GM19372 (cell line): ENCODE measurements around the gene HLCS.
"Not testable (repeated sequence)": the region's sequence is repeated elsewhere in the genome, so short reads cannot be mapped to it uniquely, and the experiment has no call there.

Source experiments
- ATAC-seq: cut with Tn5 transposase; IDR thresholded peaks from one replicate; pipeline ENCODE4 v1.9.1; 2021; ENCODE audit warnings: mild to moderate bottlenecking, low read depth, moderate library complexity; ENCODE audit not compliant: unreplicated experiment

The HLCS gene

GRCh38 chr21:36960676-36961284 lies 5.7 kb downstream of the HLCS start:
- no peak for ATAC-seq

GRCh38 chr21:36959020-36959835 lies 7.2 kb downstream of the HLCS start:
- no peak for ATAC-seq

- ATAC-seq: no peak
These were observed 10.7 kb downstream of the HLCS start for GRCh38 chr21:36955783-36956182.

- not testable (repeated sequence) for ATAC-seq
These were observed 14.1 kb downstream of the HLCS start for GRCh38 chr21:36952331-36952730.

- no peak for ATAC-seq
These were observed 17.0 kb downstream of the HLCS start for GRCh38 chr21:36949171-36950141.

GRCh38 chr21:36948686-36949085 lies 17.8 kb downstream of the HLCS start:
- ATAC-seq: no peak

- ATAC-seq: no peak
These were observed 19.5 kb downstream of the HLCS start for GRCh38 chr21:36946949-36947356.

GRCh38 chr21:36945496-36946138 lies 20.9 kb downstream of the HLCS start:
- ATAC-seq: no peak

- ATAC-seq: no peak
These were observed 29.9 kb downstream of the HLCS start for GRCh38 chr21:36936361-36937135.

- no peak for ATAC-seq
These were observed 31.5 kb downstream of the HLCS start for GRCh38 chr21:36934864-36935420.

- ATAC-seq: no peak
These were observed 34.2 kb downstream of the HLCS start for GRCh38 chr21:36932161-36932816.

GRCh38 chr21:36929622-36930021 lies 36.8 kb downstream of the HLCS start:
- ATAC-seq: no peak

GRCh38 chr21:36928960-36929359 lies 37.5 kb downstream of the HLCS start:
- no peak for ATAC-seq

- no peak for ATAC-seq
These were observed 38.8 kb downstream of the HLCS start for GRCh38 chr21:36927719-36928117.

GRCh38 chr21:36926989-36927718 lies 39.3 kb downstream of the HLCS start:
- no peak for ATAC-seq

GRCh38 chr21:36923270-36923669 lies 43.2 kb downstream of the HLCS start:
- ATAC-seq: no peak

- no peak for ATAC-seq
These were observed 43.6 kb downstream of the HLCS start for GRCh38 chr21:36922861-36923260.

GRCh38 chr21:36918291-36918690 lies 48.2 kb downstream of the HLCS start:
- ATAC-seq: no peak
